ENCODE results near the gene PEX6. TPM values are rescaled to one million over a fixed set of nuclear protein-coding genes. Genes with fewer than 3 reads are reported as not detected.

PEX6 gene
- total RNA-seq, 1 donor from 2014 or later: 13.8 TPM

GRCh38 chr6:42940493-42941045 is 38.4 kb downstream of the PEX6 start:
- H3K36me3 Mint-ChIP-seq (ENCODE audit: unreplicated experiment): peaks cover 4% of the 10 kb centered on the region
- no peak overlapping the region for H3K27ac Mint-ChIP-seq (ENCODE audit: unreplicated experiment)
- H3K9me3 Mint-ChIP-seq (ENCODE audit: unreplicated experiment): no peaks in the 10 kb centered on the region
- peaks cover 10% of the 10 kb centered on the region for H3K4me1 Mint-ChIP-seq (ENCODE audit: low read depth, unreplicated experiment)
- H3K4me3 Mint-ChIP-seq (ENCODE audit: unreplicated experiment): no peak overlapping the region
- TF ChIP-seq, protein P1, sequence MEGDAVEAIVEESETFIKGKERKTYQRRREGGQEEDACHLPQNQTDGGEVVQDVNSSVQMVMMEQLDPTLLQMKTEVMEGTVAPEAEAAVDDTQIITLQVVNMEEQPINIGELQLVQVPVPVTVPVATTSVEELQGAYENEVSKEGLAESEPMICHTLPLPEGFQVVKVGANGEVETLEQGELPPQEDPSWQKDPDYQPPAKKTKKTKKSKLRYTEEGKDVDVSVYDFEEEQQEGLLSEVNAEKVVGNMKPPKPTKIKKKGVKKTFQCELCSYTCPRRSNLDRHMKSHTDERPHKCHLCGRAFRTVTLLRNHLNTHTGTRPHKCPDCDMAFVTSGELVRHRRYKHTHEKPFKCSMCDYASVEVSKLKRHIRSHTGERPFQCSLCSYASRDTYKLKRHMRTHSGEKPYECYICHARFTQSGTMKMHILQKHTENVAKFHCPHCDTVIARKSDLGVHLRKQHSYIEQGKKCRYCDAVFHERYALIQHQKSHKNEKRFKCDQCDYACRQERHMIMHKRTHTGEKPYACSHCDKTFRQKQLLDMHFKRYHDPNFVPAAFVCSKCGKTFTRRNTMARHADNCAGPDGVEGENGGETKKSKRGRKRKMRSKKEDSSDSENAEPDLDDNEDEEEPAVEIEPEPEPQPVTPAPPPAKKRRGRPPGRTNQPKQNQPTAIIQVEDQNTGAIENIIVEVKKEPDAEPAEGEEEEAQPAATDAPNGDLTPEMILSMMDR (IDR thresholded peaks at IDR 0.05; ENCODE audit: partially characterized antibody, unreplicated experiment): no peak
- no peak for DNase-seq
- peaks cover 4% of the 10 kb centered on the region for H3K27me3 Mint-ChIP-seq (ENCODE audit: unreplicated experiment)

- Mint-ChIP-seq H3K27ac (ENCODE audit: unreplicated experiment) (no peak overlapping the region), H3K36me3 (ENCODE audit: unreplicated experiment) (peaks cover 4% of the 10 kb centered on the region), H3K4me3 (ENCODE audit: unreplicated experiment) (no peak overlapping the region), H3K9me3 (ENCODE audit: unreplicated experiment) (no peaks in the 10 kb centered on the region), H3K4me1 (ENCODE audit: low read depth, unreplicated experiment) (peaks cover 10% of the 10 kb centered on the region), H3K27me3 (ENCODE audit: unreplicated experiment) (peaks cover 4% of the 10 kb centered on the region)
- DNase-seq: no peak
- TF ChIP-seq, protein P1 (IDR thresholded peaks at IDR 0.05; ENCODE audit: partially characterized antibody, unreplicated experiment): no peak
Measured at GRCh38 chr6:42939810-42940167, 39.2 kb downstream of the PEX6 start.

GRCh38 chr6:42938987-42939809 is 39.8 kb downstream of the PEX6 start:
- DNase-seq: no peak
- H3K27ac Mint-ChIP-seq (ENCODE audit: unreplicated experiment): no peak overlapping the region
- TF ChIP-seq, protein P1 (IDR thresholded peaks at IDR 0.05; ENCODE audit: partially characterized antibody, unreplicated experiment): no peak
- H3K36me3 Mint-ChIP-seq (ENCODE audit: unreplicated experiment): peaks cover 4% of the 10 kb centered on the region
- no peak overlapping the region for H3K4me3 Mint-ChIP-seq (ENCODE audit: unreplicated experiment)
- H3K27me3 Mint-ChIP-seq (ENCODE audit: unreplicated experiment): peaks cover 4% of the 10 kb centered on the region
- H3K9me3 Mint-ChIP-seq (ENCODE audit: unreplicated experiment): no peaks in the 10 kb centered on the region
- H3K4me1 Mint-ChIP-seq (ENCODE audit: low read depth, unreplicated experiment): peaks cover 10% of the 10 kb centered on the region

- H3K4me1 Mint-ChIP-seq (ENCODE audit: low read depth, unreplicated experiment): peaks cover 11% of the 10 kb centered on the region
- H3K27ac Mint-ChIP-seq (ENCODE audit: unreplicated experiment): no peak overlapping the region
- TF ChIP-seq, protein P1 (IDR thresholded peaks at IDR 0.05; ENCODE audit: partially characterized antibody, unreplicated experiment): no peak
- no peaks in the 10 kb centered on the region for H3K9me3 Mint-ChIP-seq (ENCODE audit: unreplicated experiment)
- peaks cover 4% of the 10 kb centered on the region for H3K27me3 Mint-ChIP-seq (ENCODE audit: unreplicated experiment)
- H3K36me3 Mint-ChIP-seq (ENCODE audit: unreplicated experiment): peaks cover 4% of the 10 kb centered on the region
- DNase-seq: no peak
- H3K4me3 Mint-ChIP-seq (ENCODE audit: unreplicated experiment): no peak overlapping the region
Measured at GRCh38 chr6:42938428-42938796, 40.6 kb downstream of the PEX6 start.
